ENCODE data around the gene C2CD4C.
"Not testable (repeated sequence)": the region's sequence is repeated elsewhere in the genome, so short reads cannot be mapped to it uniquely, and the experiment has no call there.

C2CD4C gene

DNA sequence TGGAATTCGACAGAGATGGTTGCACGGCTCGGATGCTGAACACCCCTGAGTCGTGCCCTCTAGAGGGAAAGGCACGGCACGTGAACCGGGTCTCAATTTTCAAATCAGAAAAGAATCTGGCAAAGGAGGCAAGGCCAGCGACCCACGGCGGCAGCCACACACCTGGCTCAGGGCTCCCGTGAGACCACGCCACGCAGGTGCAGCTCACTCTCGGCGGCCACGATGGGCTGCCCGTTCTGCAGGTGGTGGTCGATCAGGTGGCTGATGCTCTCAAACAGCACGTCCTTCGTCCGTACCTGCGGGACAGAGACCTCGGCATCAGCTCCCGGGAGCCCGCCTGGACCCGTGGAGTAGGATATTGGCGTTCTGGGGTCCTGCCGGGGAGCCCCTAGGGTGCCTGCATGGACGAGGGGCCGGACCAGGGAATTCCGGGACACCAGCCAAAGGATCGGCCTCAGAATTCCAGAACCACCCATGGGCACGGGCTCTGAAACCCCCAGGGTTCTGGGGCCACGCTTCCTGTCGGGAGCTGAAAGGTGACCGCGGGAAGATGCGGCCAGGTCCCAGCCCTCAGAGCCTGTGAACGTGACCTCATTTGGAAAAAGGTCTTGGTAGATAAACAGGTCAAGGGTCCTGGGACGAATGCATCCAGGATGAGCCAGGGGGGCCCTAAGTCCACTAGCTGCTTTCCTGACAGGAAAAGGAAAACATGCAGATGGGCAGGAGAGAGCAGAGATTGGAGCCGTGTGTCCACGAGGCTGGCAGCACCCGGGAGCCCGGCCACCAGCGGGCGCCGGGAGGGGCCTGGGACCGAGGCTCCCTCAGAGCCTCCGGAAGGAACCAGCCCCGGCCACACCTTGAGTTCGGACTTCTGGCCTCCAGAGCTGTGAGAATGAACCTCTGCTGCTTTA, 10.1 kb upstream of the C2CD4C start:
- DNase-seq (ENCODE audit: low spot score) = no peak
- TF ChIP-seq, protein P1, sequence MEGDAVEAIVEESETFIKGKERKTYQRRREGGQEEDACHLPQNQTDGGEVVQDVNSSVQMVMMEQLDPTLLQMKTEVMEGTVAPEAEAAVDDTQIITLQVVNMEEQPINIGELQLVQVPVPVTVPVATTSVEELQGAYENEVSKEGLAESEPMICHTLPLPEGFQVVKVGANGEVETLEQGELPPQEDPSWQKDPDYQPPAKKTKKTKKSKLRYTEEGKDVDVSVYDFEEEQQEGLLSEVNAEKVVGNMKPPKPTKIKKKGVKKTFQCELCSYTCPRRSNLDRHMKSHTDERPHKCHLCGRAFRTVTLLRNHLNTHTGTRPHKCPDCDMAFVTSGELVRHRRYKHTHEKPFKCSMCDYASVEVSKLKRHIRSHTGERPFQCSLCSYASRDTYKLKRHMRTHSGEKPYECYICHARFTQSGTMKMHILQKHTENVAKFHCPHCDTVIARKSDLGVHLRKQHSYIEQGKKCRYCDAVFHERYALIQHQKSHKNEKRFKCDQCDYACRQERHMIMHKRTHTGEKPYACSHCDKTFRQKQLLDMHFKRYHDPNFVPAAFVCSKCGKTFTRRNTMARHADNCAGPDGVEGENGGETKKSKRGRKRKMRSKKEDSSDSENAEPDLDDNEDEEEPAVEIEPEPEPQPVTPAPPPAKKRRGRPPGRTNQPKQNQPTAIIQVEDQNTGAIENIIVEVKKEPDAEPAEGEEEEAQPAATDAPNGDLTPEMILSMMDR (IDR thresholded peaks at IDR 0.05; ENCODE audit: extremely low read depth, missing control alignments) = no peak

DNA sequence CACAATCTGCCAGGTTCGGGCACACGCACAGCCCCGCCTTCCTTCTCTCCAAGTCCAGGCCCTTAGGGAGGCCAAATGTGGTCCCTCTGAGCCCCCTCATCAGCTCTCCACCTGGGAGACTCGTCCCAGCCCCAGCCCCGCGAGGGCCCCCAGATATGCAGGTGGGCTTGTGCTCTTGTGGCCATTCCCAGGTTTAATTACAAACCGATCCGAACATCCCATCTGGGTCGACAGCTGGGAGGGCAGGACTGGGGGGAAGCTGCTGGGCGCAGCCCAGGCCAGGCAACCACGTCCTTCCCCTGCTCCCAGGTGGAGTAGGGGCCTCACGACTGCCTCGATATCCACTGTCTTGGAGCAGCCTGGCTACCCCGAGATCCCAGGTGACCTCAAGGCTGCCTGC, 7.5 kb upstream of the C2CD4C start:
- no peak for DNase-seq (ENCODE audit: low spot score)
- TF ChIP-seq, protein P1 (IDR thresholded peaks at IDR 0.05; ENCODE audit: extremely low read depth, missing control alignments) = no peak

DNA sequence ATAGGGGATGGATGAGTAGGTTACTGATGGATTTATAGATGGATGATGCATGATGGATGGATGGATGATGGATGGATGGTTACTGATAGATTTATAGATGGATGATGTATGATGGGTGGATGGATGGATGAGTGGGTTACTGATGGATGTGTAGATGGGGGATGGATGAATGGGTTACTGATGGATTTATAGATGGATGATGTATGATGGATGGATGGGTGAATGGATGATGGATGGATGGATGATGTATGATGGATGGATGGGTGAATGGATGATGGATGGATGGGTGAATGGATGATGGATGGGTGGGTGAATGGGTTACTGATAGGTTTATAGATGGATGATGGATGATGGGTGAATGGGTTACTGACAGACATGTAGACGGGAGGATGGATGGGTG, 6.3 kb upstream of the C2CD4C start:
- TF ChIP-seq, protein P1 (IDR thresholded peaks at IDR 0.05; ENCODE audit: extremely low read depth, missing control alignments) = no peak
- no peak for DNase-seq (ENCODE audit: low spot score)

DNA sequence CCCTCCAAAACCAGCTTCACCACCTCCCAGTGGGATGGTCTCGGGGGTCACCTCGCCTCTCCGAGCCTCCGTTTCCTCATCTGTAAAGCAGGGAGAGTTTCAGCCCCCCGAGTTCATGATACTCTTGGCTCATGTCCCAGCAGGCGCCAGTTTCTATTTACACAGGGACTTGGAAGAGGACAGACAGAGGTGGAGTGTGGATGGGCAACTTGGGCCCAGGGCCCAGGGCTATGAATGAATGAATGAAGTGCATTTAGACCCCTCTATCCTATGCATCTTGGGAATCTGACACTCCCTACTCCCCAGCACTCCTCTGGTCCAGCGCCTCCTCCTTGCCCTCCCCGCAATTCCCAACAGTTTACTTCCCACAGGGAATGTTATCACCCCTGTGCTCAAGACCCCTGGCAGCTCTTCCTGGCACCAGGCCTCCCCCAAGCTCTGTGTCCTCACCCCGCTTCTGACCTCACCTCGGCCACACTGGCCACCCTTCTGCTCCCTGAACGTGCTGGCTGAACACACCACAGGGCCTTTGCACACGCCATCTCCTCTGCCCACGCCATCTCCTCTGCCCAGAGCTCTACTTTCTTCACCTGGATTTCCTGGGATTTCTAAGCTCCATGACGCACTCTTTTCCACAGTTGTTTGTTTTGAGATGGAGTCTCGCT, 4.9 kb upstream of the C2CD4C start:
- TF ChIP-seq, protein P1 (IDR thresholded peaks at IDR 0.05; ENCODE audit: extremely low read depth, missing control alignments) = no peak
- DNase-seq (ENCODE audit: low spot score) = no peak

DNA sequence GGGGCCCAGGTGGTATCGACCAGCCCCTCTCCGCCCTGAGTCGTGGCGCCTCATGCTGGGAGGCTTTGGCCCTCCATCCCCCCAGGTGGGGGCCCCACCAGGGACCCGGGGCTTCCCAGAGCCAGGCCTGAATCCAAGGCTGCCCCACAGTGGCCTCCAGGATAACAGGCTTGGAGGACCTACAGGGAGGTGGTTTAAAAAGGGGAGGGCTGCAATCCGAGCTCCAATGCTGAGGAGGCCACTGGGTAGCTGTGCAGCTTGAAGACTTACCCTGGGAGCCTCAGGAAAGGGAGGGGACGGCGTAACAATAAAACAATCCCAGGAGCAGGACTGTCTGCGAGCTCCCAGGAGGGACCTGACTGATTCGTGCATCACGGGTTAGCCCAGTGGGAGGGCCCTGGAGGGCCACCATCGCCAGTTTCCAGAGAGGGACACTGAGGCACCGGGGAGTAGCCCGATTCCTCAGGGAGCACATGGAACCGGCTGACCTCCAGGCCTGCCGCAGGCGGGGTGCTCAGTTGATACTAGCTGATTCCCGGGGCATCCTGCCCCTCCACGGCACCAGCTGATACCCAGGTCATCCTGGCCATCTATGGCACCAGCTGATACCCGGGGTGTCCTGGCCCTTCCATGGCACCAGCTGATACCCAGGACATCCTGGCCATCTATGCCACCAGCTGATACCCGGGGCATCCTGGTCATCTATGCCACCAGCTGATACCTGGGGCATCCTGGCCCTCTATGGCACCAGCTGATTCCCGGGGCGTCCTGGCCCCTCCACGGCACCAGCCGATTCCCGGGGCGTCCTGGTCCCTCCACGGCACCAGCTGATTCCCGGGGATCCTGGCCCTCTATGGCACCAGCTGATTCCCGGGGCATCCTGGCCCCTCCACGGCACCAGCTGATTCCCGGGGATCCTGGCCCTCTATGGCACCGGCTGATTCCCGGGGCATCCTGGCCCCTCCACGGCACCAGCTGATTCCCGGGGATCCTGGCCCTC, 3.7 kb upstream of the C2CD4C start:
- TF ChIP-seq, protein P1 (IDR thresholded peaks at IDR 0.05; ENCODE audit: extremely low read depth, missing control alignments) = no peak
- DNase-seq (ENCODE audit: low spot score) = no peak

DNA sequence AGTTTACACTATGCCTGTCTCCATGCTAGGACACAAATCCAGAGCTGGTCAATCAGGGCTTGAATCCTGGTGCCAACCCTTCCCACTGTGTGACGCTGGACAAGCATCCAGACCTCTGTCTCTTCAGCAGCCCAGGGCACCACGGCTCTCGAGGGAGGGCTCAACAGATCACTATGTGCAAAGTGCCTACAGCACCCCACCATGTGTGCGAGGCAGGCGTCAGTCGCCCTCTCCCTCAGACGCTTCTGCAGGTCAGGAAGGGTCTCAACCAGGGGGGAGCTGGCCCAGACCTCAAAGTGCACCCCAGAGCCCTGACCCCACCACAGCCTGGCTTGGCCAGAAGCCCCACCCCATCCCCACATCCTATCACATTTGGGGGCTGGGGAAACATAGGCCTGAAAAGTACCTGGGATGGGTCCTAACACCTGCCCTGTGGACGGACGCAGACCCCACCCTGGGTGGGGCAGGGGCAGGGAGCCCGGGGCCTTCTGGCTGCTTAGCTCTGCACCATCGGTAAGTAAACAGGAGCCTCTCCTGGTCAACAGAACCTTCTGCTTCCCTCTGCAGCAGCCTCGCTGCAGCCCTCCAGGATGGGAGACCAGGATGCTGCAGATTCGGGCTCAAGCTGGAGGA, 2.9 kb upstream of the C2CD4C start:
- TF ChIP-seq, protein P1 (IDR thresholded peaks at IDR 0.05; ENCODE audit: extremely low read depth, missing control alignments) = no peak
- DNase-seq (ENCODE audit: low spot score) = no peak

DNA sequence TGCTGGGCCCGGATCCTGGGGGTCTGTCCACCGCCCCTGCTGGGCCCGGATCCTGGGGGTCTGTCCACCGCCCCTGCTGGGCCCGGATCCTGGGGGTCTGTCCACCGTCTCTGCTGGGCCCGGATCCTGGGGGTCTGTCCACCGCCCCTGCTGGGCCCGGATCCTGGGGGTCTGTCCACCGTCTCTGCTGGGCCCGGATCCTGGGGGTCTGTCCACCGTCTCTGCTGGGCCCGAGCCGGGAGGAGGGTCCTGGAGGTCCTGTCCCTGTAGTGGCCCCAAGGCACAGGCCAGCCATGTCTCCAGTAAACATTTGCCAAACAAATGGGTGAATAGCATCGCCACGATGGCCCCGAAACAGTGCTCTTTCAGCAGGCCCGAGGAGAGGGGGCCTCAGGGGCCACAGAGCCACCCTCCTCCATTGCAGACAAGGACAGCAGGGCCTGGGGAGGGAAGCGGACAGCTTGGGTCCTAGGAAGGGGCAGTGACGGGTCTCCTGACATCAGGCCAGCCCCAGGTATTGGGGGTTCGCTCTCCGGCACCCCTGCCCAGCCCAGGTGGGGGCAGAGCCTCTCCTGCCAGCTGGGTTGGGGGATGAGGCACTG, 2.3 kb upstream of the C2CD4C start:
- not testable (repeated sequence) for DNase-seq (ENCODE audit: low spot score)
